ENCODE measurements around the gene CSTF1.
A peak's percentile ranks its signal among the peaks of the same experiment; 100 is the strongest.
"Not testable (repeated sequence)": the region's sequence is repeated elsewhere in the genome, so short reads cannot be mapped to it uniquely, and the experiment has no call there.

Gene CSTF1

GRCh38 chr20:56389807-56390206 is 2.6 kb upstream of the CSTF1 start:
- no peak overlapping the region for H3K9ac ChIP-seq (ENCODE audit: low read length in 2 of 2)
- H3K9me3 ChIP-seq (ENCODE audit: control insufficient read depth in 2 of 2, low read length in 2 of 2): no peaks in the 10 kb centered on the region
- H3K36me3 ChIP-seq (ENCODE audit: control insufficient read depth in 2 of 2, insufficient read depth in 2 of 2, low read length in 2 of 2): no peaks in the 10 kb centered on the region
- H3K27me3 ChIP-seq (ENCODE audit: control insufficient read depth in 1 of 2, insufficient read depth in 2 of 2, low read length in 2 of 2): no peaks in the 10 kb centered on the region
- peaks cover 15% of the 10 kb centered on the region for H3K4me1 ChIP-seq (ENCODE audit: control insufficient read depth, insufficient read depth, low read length)
- no peak overlapping the region for H3K27ac ChIP-seq (ENCODE audit: low read length)
- no peak overlapping the region for H3K4me3 ChIP-seq (ENCODE audit: low read length in 2 of 2)

GRCh38 chr20:56390396-56390795 is 2.0 kb upstream of the CSTF1 start:
- H3K9me3 ChIP-seq (ENCODE audit: control insufficient read depth in 2 of 2, low read length in 2 of 2); H3K27me3 ChIP-seq (ENCODE audit: control insufficient read depth in 1 of 2, insufficient read depth in 2 of 2, low read length in 2 of 2): not testable (repeated sequence)

GRCh38 chr20:56391037-56391436 is 1.4 kb upstream of the CSTF1 start:
- H3K9ac ChIP-seq (ENCODE audit: low read length in 2 of 2): no peak overlapping the region
- peaks cover 5 to 7% of the 10 kb centered on the region in 2 donors for H3K36me3 ChIP-seq (ENCODE audit: control insufficient read depth in 2 of 2, insufficient read depth in 2 of 2, low read length in 2 of 2)
- no peaks in the 10 kb centered on the region for H3K9me3 ChIP-seq (ENCODE audit: control insufficient read depth in 2 of 2, low read length in 2 of 2)
- H3K4me3 ChIP-seq (ENCODE audit: low read length in 2 of 2): peak overlapping the region; percentile 99
- no peaks in the 10 kb centered on the region for H3K27me3 ChIP-seq (ENCODE audit: control insufficient read depth in 1 of 2, insufficient read depth in 2 of 2, low read length in 2 of 2)
- H3K27ac ChIP-seq (ENCODE audit: low read length): no peak overlapping the region
- peaks cover 15% of the 10 kb centered on the region for H3K4me1 ChIP-seq (ENCODE audit: control insufficient read depth, insufficient read depth, low read length)

More at GRCh38 chr20:56390396-56390795, 2.0 kb upstream of the CSTF1 start:
- H3K4me3 ChIP-seq (ENCODE audit: low read length in 2 of 2); H3K36me3 ChIP-seq (ENCODE audit: control insufficient read depth in 2 of 2, insufficient read depth in 2 of 2, low read length in 2 of 2); H3K9ac ChIP-seq (ENCODE audit: low read length in 2 of 2); H3K27ac ChIP-seq (ENCODE audit: low read length): not testable (repeated sequence)
- peaks cover 15% of the 10 kb centered on the region for H3K4me1 ChIP-seq (ENCODE audit: control insufficient read depth, insufficient read depth, low read length)

DNA sequence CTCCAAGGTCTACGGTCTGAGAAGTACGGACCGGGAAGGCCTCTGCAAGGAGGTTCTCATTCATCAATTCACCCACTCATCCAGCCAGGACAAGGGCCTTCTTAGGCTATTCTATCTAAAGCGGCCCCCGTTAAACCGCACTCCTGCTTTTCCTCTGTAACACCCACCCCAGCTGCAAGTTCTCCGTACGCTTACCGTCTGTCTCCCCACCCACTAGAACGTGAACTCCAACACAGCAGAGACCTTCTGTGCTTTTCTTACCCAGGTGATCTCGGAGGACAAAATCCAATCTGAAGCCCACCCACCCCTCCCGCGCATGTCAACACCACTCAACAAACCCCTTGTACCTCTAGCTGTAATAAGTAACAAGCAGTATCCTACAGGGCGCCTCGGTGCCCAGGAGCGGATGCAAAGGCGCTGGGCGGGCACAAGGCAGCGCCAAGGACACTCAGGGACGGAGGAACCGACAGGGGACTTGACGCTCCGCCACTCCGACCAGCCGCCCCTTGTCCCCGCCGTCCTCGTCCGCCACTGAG is 781 bp upstream of the CSTF1 start:
- H3K27ac ChIP-seq (ENCODE audit: low read length): peak overlapping the region; percentile 90
- peak overlapping the region; percentile 99 for H3K4me3 ChIP-seq (ENCODE audit: low read length in 2 of 2)
- peaks cover 15% of the 10 kb centered on the region for H3K4me1 ChIP-seq (ENCODE audit: control insufficient read depth, insufficient read depth, low read length)
- H3K9ac ChIP-seq (ENCODE audit: low read length in 2 of 2): peak overlapping the region; percentile 55 to 95
- peaks cover 6 to 9% of the 10 kb centered on the region in 2 donors for H3K36me3 ChIP-seq (ENCODE audit: control insufficient read depth in 2 of 2, insufficient read depth in 2 of 2, low read length in 2 of 2)
- no peaks in the 10 kb centered on the region for H3K27me3 ChIP-seq (ENCODE audit: control insufficient read depth in 1 of 2, insufficient read depth in 2 of 2, low read length in 2 of 2)
- no peaks in the 10 kb centered on the region for H3K9me3 ChIP-seq (ENCODE audit: control insufficient read depth in 2 of 2, low read length in 2 of 2)

DNA sequence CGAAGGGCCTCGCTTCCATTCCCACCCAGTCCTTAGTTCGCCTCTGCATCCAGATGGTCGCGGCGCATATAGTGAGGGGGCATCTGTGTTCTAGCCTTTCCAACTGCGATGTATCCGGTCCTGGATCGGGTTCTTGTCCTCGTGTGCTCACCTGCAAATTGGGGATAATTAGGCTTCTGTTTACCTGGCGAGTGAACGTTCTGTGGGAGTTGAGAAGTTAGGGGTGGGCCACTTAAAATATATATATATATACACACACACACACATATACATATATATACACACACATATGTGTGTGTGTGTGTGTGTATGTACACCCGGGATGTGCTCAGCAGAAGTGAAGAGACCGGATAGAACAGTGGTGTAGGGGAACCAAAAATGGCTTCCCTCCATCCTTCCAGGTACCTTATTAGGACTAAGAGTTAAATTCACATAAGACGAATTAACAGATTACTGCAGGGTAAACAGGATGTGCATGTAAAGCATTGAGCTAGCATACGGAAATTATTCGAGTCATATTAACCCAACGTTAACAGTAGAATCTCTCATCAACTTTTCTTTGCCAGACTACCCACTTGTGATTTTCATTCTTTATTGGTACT is 537 bp downstream of the CSTF1 start:
- peak overlapping the region; percentile 99 for H3K4me3 ChIP-seq (ENCODE audit: low read length in 2 of 2)
- peaks cover 20 to 22% of the 10 kb centered on the region in 2 donors for H3K36me3 ChIP-seq (ENCODE audit: control insufficient read depth in 2 of 2, insufficient read depth in 2 of 2, low read length in 2 of 2)
- H3K27me3 ChIP-seq (ENCODE audit: control insufficient read depth in 1 of 2, insufficient read depth in 2 of 2, low read length in 2 of 2): no peaks in the 10 kb centered on the region
- peaks cover 15% of the 10 kb centered on the region for H3K4me1 ChIP-seq (ENCODE audit: control insufficient read depth, insufficient read depth, low read length)
- no peaks in the 10 kb centered on the region for H3K9me3 ChIP-seq (ENCODE audit: control insufficient read depth in 2 of 2, low read length in 2 of 2)
- peak overlapping the region; percentile 95 to 98 for H3K9ac ChIP-seq (ENCODE audit: low read length in 2 of 2)
- H3K27ac ChIP-seq (ENCODE audit: low read length): peak overlapping the region; percentile 90

- Histone ChIP-seq H3K9ac (ENCODE audit: low read length in 2 of 2) (no peak overlapping the region), H3K4me3 (ENCODE audit: low read length in 2 of 2) (peak overlapping the region; percentile 99), H3K4me1 (ENCODE audit: control insufficient read depth, insufficient read depth, low read length) (peaks cover 15% of the 10 kb centered on the region), H3K27ac (ENCODE audit: low read length) (no peak overlapping the region), H3K9me3 (ENCODE audit: control insufficient read depth in 2 of 2, low read length in 2 of 2) (no peaks in the 10 kb centered on the region), H3K27me3 (ENCODE audit: control insufficient read depth in 1 of 2, insufficient read depth in 2 of 2, low read length in 2 of 2) (no peaks in the 10 kb centered on the region), H3K36me3 (ENCODE audit: control insufficient read depth in 2 of 2, insufficient read depth in 2 of 2, low read length in 2 of 2) (peaks cover 24% of the 10 kb centered on the region in 2 donors)
Observed at GRCh38 chr20:56393653-56394052, 1.2 kb downstream of the CSTF1 start.

GRCh38 chr20:56395166-56395565 is 2.7 kb downstream of the CSTF1 start:
- Histone ChIP-seq H3K4me1 (ENCODE audit: control insufficient read depth, insufficient read depth, low read length) (peaks cover 15% of the 10 kb centered on the region), H3K9ac (ENCODE audit: low read length in 2 of 2) (no peak overlapping the region), H3K36me3 (ENCODE audit: control insufficient read depth in 2 of 2, insufficient read depth in 2 of 2, low read length in 2 of 2) (peaks cover 33 to 35% of the 10 kb centered on the region in 2 donors), H3K9me3 (ENCODE audit: control insufficient read depth in 2 of 2, low read length in 2 of 2) (no peaks in the 10 kb centered on the region), H3K27ac (ENCODE audit: low read length) (no peak overlapping the region), H3K27me3 (ENCODE audit: control insufficient read depth in 1 of 2, insufficient read depth in 2 of 2, low read length in 2 of 2) (no peaks in the 10 kb centered on the region), H3K4me3 (ENCODE audit: low read length in 2 of 2) (no peak overlapping the region)

GRCh38 chr20:56400001-56400640 is 7.7 kb downstream of the CSTF1 start:
- H3K4me3 ChIP-seq (ENCODE audit: low read length in 2 of 2): no peak overlapping the region
- peaks cover 49 to 53% of the 10 kb centered on the region in 2 donors for H3K36me3 ChIP-seq (ENCODE audit: control insufficient read depth in 2 of 2, insufficient read depth in 2 of 2, low read length in 2 of 2)
- H3K4me1 ChIP-seq (ENCODE audit: control insufficient read depth, insufficient read depth, low read length): no peaks in the 10 kb centered on the region
- H3K27ac ChIP-seq (ENCODE audit: low read length): no peak overlapping the region
- no peaks in the 10 kb centered on the region for H3K27me3 ChIP-seq (ENCODE audit: control insufficient read depth in 1 of 2, insufficient read depth in 2 of 2, low read length in 2 of 2)
- no peak overlapping the region for H3K9ac ChIP-seq (ENCODE audit: low read length in 2 of 2)
- H3K9me3 ChIP-seq (ENCODE audit: control insufficient read depth in 2 of 2, low read length in 2 of 2): no peaks in the 10 kb centered on the region

GRCh38 chr20:56403465-56403864 is 11.0 kb downstream of the CSTF1 start:
- peaks cover 39 to 42% of the 10 kb centered on the region in 2 donors for H3K36me3 ChIP-seq (ENCODE audit: control insufficient read depth in 2 of 2, insufficient read depth in 2 of 2, low read length in 2 of 2)
- H3K9ac ChIP-seq (ENCODE audit: low read length in 2 of 2): no peak overlapping the region
- H3K9me3 ChIP-seq (ENCODE audit: control insufficient read depth in 2 of 2, low read length in 2 of 2): no peaks in the 10 kb centered on the region
- H3K27me3 ChIP-seq (ENCODE audit: control insufficient read depth in 1 of 2, insufficient read depth in 2 of 2, low read length in 2 of 2): no peaks in the 10 kb centered on the region
- H3K27ac ChIP-seq (ENCODE audit: low read length): no peak overlapping the region
- H3K4me3 ChIP-seq (ENCODE audit: low read length in 2 of 2): no peak overlapping the region
- H3K4me1 ChIP-seq (ENCODE audit: control insufficient read depth, insufficient read depth, low read length): no peaks in the 10 kb centered on the region

GRCh38 chr20:56405356-56405755 is 12.9 kb downstream of the CSTF1 start:
- H3K9me3 ChIP-seq (ENCODE audit: control insufficient read depth in 2 of 2, low read length in 2 of 2); H3K4me3 ChIP-seq (ENCODE audit: low read length in 2 of 2); H3K27me3 ChIP-seq (ENCODE audit: control insufficient read depth in 1 of 2, insufficient read depth in 2 of 2, low read length in 2 of 2); H3K27ac ChIP-seq (ENCODE audit: low read length); H3K4me1 ChIP-seq (ENCODE audit: control insufficient read depth, insufficient read depth, low read length); H3K9ac ChIP-seq (ENCODE audit: low read length in 2 of 2): not testable (repeated sequence)
- peaks cover 30 to 35% of the 10 kb centered on the region in 2 donors for H3K36me3 ChIP-seq (ENCODE audit: control insufficient read depth in 2 of 2, insufficient read depth in 2 of 2, low read length in 2 of 2)

- no peaks in the 10 kb centered on the region for H3K27me3 ChIP-seq (ENCODE audit: control insufficient read depth in 1 of 2, insufficient read depth in 2 of 2, low read length in 2 of 2)
- H3K9ac ChIP-seq (ENCODE audit: low read length in 2 of 2): no peak overlapping the region
- H3K9me3 ChIP-seq (ENCODE audit: control insufficient read depth in 2 of 2, low read length in 2 of 2): no peaks in the 10 kb centered on the region
- H3K27ac ChIP-seq (ENCODE audit: low read length): no peak overlapping the region
- peaks cover 23 to 30% of the 10 kb centered on the region in 2 donors for H3K36me3 ChIP-seq (ENCODE audit: control insufficient read depth in 2 of 2, insufficient read depth in 2 of 2, low read length in 2 of 2)
- H3K4me1 ChIP-seq (ENCODE audit: control insufficient read depth, insufficient read depth, low read length): peaks cover 6% of the 10 kb centered on the region
- no peak overlapping the region for H3K4me3 ChIP-seq (ENCODE audit: low read length in 2 of 2)
Observed at GRCh38 chr20:56406910-56407309, 14.5 kb downstream of the CSTF1 start.
